ENCODE data around the gene PKP2. TPM values are rescaled to one million over a fixed set of nuclear protein-coding genes. Genes with fewer than 3 reads are reported as not detected.

The PKP2 gene
- total and polyA plus RNA-seq, 2 of the 4 experiments (the other 2 are of a cell fraction), result 0.10 to 0.18 TPM

- Histone ChIP-seq H3K9ac (ENCODE audit: low read depth, low read length) (no peak overlapping the region), H2BK20ac (ENCODE audit: low read depth, low read length) (no peak overlapping the region), H2AFZ (replicated peaks; ENCODE audit: low read length, poor library complexity) (no peak overlapping the region), H2BK120ac (ENCODE audit: low read depth, low read length) (no peak overlapping the region), H3K9me3 (ENCODE audit: control insufficient read depth, insufficient read depth, low read length) (no peaks in the 10 kb centered on the region), H3K4ac (ENCODE audit: low read depth, low read length) (no peak overlapping the region), H3K27me3 (ENCODE audit: control insufficient read depth, insufficient read depth, low read length) (no peaks in the 10 kb centered on the region), H2BK5ac (ENCODE audit: low read depth, low read length, poor library complexity, severe bottlenecking) (no peak overlapping the region), H2AK5ac (ENCODE audit: low read depth, low read length) (no peak overlapping the region), H3K27ac (ENCODE audit: insufficient read depth, low read length) (no peak overlapping the region), H3K36me3 (ENCODE audit: control insufficient read depth, insufficient read depth, low read length) (no peaks in the 10 kb centered on the region), H2BK15ac (ENCODE audit: low read depth, low read length) (no peak overlapping the region), H2AK9ac (replicated peaks; ENCODE audit: low read depth, low read length, poor library complexity) (no peak overlapping the region), H4K91ac (ENCODE audit: insufficient read depth, low read depth, low read length) (no peak overlapping the region), H4K5ac (ENCODE audit: low read depth, low read length) (no peak overlapping the region), H3K79me1 (ENCODE audit: low read depth in 1 of 2, low read length in 2 of 2) (no peaks in the 10 kb centered on the region), H3K23ac (ENCODE audit: low read depth, low read length) (no peak overlapping the region), H3K56ac (ENCODE audit: extremely low read depth, insufficient read depth, low read length) (no peak overlapping the region), H4K20me1 (ENCODE audit: insufficient read depth, low read length) (no peaks in the 10 kb centered on the region), H3K18ac (ENCODE audit: low read depth, low read length) (no peak overlapping the region), H4K8ac (ENCODE audit: low read depth in 2 of 2, low read length in 2 of 2) (no peak overlapping the region), H3K14ac (replicated peaks; ENCODE audit: low read depth, low read length) (no peak overlapping the region), H3K4me3 (ENCODE audit: insufficient read depth, low read depth, low read length) (no peak overlapping the region), H3K9me1 (ENCODE audit: insufficient read depth, low read length) (no peaks in the 10 kb centered on the region), H3K4me1 (ENCODE audit: control insufficient read depth, insufficient read depth, low read length) (no peaks in the 10 kb centered on the region), H3K4me2 (ENCODE audit: low read depth, low read length) (no peak overlapping the region)
- intact Hi-C loops (cut with micrococcal nuclease), result no loop called here
- BruUV-seq (replicated peaks), result no TSS peak
- dilution Hi-C loops (cut with HindIII; ENCODE audit: low sequenced_read_pairs, unreplicated experiment), result no loop called here
- POLR2A ChIA-PET (ENCODE audit: unreplicated experiment), result no interaction called here
- TF ChIP-seq FOS (IDR thresholded peaks at IDR 0.05; ENCODE audit: low read depth, low read length) (no peak), POLR2A (IDR thresholded peaks at IDR 0.05; ENCODE audit: low read depth, low read length) (no peak), CEBPB (IDR thresholded peaks at IDR 0.05; ENCODE audit: low read depth, low read length) (no peak), RFX5 (IDR thresholded peaks at IDR 0.05; ENCODE audit: low read depth, low read length) (no peak), CHD1 (IDR thresholded peaks at IDR 0.05; ENCODE audit: low read depth, low read length) (no peak), MAZ (IDR thresholded peaks at IDR 0.05; ENCODE audit: borderline replicate concordance, low read depth, low read length) (no peak), CTCF (conservative IDR thresholded peaks at IDR 0.05; ENCODE audit: low read depth, low read length) (no peak), ELK1 (IDR thresholded peaks at IDR 0.05; ENCODE audit: borderline replicate concordance, low read depth, low read length) (no peak), MXI1 (IDR thresholded peaks at IDR 0.05; ENCODE audit: borderline replicate concordance, low read depth, low read length) (no peak), RCOR1 (IDR thresholded peaks at IDR 0.05; ENCODE audit: insufficient replicate concordance, low read length) (no peak), MAFK (IDR thresholded peaks at IDR 0.05; ENCODE audit: low read depth, low read length) (no peak)
- TF ChIP-seq, protein P1, sequence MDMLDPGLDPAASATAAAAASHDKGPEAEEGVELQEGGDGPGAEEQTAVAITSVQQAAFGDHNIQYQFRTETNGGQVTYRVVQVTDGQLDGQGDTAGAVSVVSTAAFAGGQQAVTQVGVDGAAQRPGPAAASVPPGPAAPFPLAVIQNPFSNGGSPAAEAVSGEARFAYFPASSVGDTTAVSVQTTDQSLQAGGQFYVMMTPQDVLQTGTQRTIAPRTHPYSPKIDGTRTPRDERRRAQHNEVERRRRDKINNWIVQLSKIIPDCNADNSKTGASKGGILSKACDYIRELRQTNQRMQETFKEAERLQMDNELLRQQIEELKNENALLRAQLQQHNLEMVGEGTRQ (IDR thresholded peaks at IDR 0.05; ENCODE audit: low read depth, low read length), result no peak
- CTCF ChIA-PET, result no interaction called here
- WGBS, 2 experiments (ENCODE audit: extremely low coverage in 2 of 2, insufficient read length in 1 of 2), result no CpG with 5 or more reads among the region's 1 CpG
- DNase-seq, result no peak
- in situ Hi-C loops (cut with MboI; ENCODE audit: low sequenced_read_pairs), result no loop called here
- no peak for ATAC-seq (ENCODE audit: low read depth)
Observed at GRCh38 chr12:32780071-32780470, 116.5 kb downstream of the PKP2 start.
